ENCODE results near the gene TRIO. TPM values are rescaled to one million over a fixed set of nuclear protein-coding genes. Genes with fewer than 3 reads are reported as not detected.
"Not testable (repeated sequence)": the region's sequence is repeated elsewhere in the genome, so short reads cannot be mapped to it uniquely, and the experiment has no call there.

TRIO gene
- total RNA-seq, 1 donor from 2014 or later, result 71.6 TPM

GRCh38 chr5:14551211-14551610 is 408.1 kb downstream of the TRIO start:
- DNase-seq (ENCODE audit: low read depth) (no peak), FAIRE-seq (no peak)
- H3K36me3 ChIP-seq (ENCODE audit: control insufficient read depth, insufficient read depth, low read length), result no peaks in the 10 kb centered on the region
- H3K27me3 ChIP-seq (ENCODE audit: control insufficient read depth, insufficient read depth, low read length), result no peaks in the 10 kb centered on the region
- no peak for TF ChIP-seq CTCF (IDR thresholded peaks at IDR 0.05; ENCODE audit: insufficient read depth, low read length, severe bottlenecking)
- no peak overlapping the region for H3K4me3 ChIP-seq (ENCODE audit: low read depth, low read length)

- Histone ChIP-seq H3K4me3 (ENCODE audit: low read depth, low read length) (no peak overlapping the region), H3K36me3 (ENCODE audit: control insufficient read depth, insufficient read depth, low read length) (no peaks in the 10 kb centered on the region), H3K27me3 (ENCODE audit: control insufficient read depth, insufficient read depth, low read length) (no peaks in the 10 kb centered on the region)
- no peak for FAIRE-seq
- TF ChIP-seq CTCF (IDR thresholded peaks at IDR 0.05; ENCODE audit: insufficient read depth, low read length, severe bottlenecking), result no peak
- no peak for DNase-seq (ENCODE audit: low read depth)
These were observed 408.9 kb downstream of the TRIO start for GRCh38 chr5:14552017-14552416.

GRCh38 chr5:14554288-14554687 is 411.1 kb downstream of the TRIO start:
- H3K36me3 ChIP-seq (ENCODE audit: control insufficient read depth, insufficient read depth, low read length); H3K27me3 ChIP-seq (ENCODE audit: control insufficient read depth, insufficient read depth, low read length); FAIRE-seq; DNase-seq (ENCODE audit: low read depth); H3K4me3 ChIP-seq (ENCODE audit: low read depth, low read length): not testable (repeated sequence)

GRCh38 chr5:14556015-14556414 is 412.9 kb downstream of the TRIO start:
- DNase-seq (ENCODE audit: low read depth), result no peak
- no peak for TF ChIP-seq CTCF (IDR thresholded peaks at IDR 0.05; ENCODE audit: insufficient read depth, low read length, severe bottlenecking)
- FAIRE-seq, result no peak
- Histone ChIP-seq H3K27me3 (ENCODE audit: control insufficient read depth, insufficient read depth, low read length) (no peaks in the 10 kb centered on the region), H3K36me3 (ENCODE audit: control insufficient read depth, insufficient read depth, low read length) (no peaks in the 10 kb centered on the region), H3K4me3 (ENCODE audit: low read depth, low read length) (no peak overlapping the region)

- Histone ChIP-seq H3K4me3 (ENCODE audit: low read depth, low read length) (no peak overlapping the region), H3K36me3 (ENCODE audit: control insufficient read depth, insufficient read depth, low read length) (no peaks in the 10 kb centered on the region), H3K27me3 (ENCODE audit: control insufficient read depth, insufficient read depth, low read length) (no peaks in the 10 kb centered on the region)
- no peak for FAIRE-seq
- no peak for TF ChIP-seq CTCF (IDR thresholded peaks at IDR 0.05; ENCODE audit: insufficient read depth, low read length, severe bottlenecking)
- no peak for DNase-seq (ENCODE audit: low read depth)
These were observed 414.1 kb downstream of the TRIO start for GRCh38 chr5:14557203-14557770.

- TF ChIP-seq CTCF (IDR thresholded peaks at IDR 0.05; ENCODE audit: insufficient read depth, low read length, severe bottlenecking), result no peak
- Histone ChIP-seq H3K27me3 (ENCODE audit: control insufficient read depth, insufficient read depth, low read length) (no peaks in the 10 kb centered on the region), H3K4me3 (ENCODE audit: low read depth, low read length) (no peak overlapping the region), H3K36me3 (ENCODE audit: control insufficient read depth, insufficient read depth, low read length) (no peaks in the 10 kb centered on the region)
- DNase-seq (ENCODE audit: low read depth) (no peak), FAIRE-seq (no peak)
These were observed 414.8 kb downstream of the TRIO start for GRCh38 chr5:14557791-14558415.

Other genes starting within 250 kb of the TRIO start
- gene DNAH5, start 198.7 kb upstream of the TRIO start, total RNA-seq, result under 0.01 and 0.13 TPM in 2 replicates